NCI-H1105 (cell line): ENCODE results near the gene MARCOL.
"Not testable (repeated sequence)": the region's sequence is repeated elsewhere in the genome, so short reads cannot be mapped to it uniquely, and the experiment has no call there.

ENCODE experiments used
- DNase-seq: peaks from one replicate; lab custom pipeline; 2025; lab: John Stamatoyannopoulos, UW

Gene MARCOL

GRCh38 chr5:148267962-148268361 lies 29.6 kb downstream of the MARCOL start:
- DNase-seq = no peak

GRCh38 chr5:148268566-148268965 lies 30.2 kb downstream of the MARCOL start, which contains the start of gene SPINK13:
TSS of gene SPINK13 (plus strand) at chr5:148268794. CDS start at chr5:148270073, 1,279 bp downstream.
- no peak for DNase-seq

GRCh38 chr5:148275129-148275528 lies 36.8 kb downstream of the MARCOL start:
- DNase-seq = not testable (repeated sequence)

GRCh38 chr5:148280893-148281292 lies 42.6 kb downstream of the MARCOL start:
- DNase-seq = not testable (repeated sequence)

- not testable (repeated sequence) for DNase-seq
Observed at GRCh38 chr5:148281336-148281735, 43.0 kb downstream of the MARCOL start.

GRCh38 chr5:148290271-148291195 lies 52.2 kb downstream of the MARCOL start:
- DNase-seq = no peak
